HepG2 (cell line): ENCODE measurements around the gene B4GALT2. TPM values are rescaled to one million over a fixed set of nuclear protein-coding genes. Genes with fewer than 3 reads are reported as not detected.

ENCODE experiments used
- ATAC-seq: fragments of 200-7000 bp; cut with Tn5 transposase; 3 replicates; pipeline ENCODE4 v1.9.1; 2020; ENCODE audit warnings: mild to moderate bottlenecking, moderate library complexity
- BruUV-seq: library from RNA; stranded (reverse); fragments of 400-500 nt; replicated peaks from 2 replicates; lab custom pipeline; 2021; lab: Mats Ljungman, UMichigan
- CTCF ChIA-PET: fragments of 300-600 bp; formaldehyde crosslinking; extraction: SDS; loops from one replicate; lab custom pipeline; 2021; ENCODE audit warnings: low total read pairs, inconsistent platforms, low intra/inter-chr PET ratio; lab: Yijun Ruan, JAX
- POLR2A ChIA-PET: fragments of 350-600 bp; sonication (Branson Sonifier 250); formaldehyde crosslinking; loops from one replicate; lab custom pipeline; 2020; ENCODE audit warnings: antibody characterized with exemption, inconsistent platforms; lab: Yijun Ruan, JAX
- DNase-seq: peaks from one replicate; pipeline ENCODE4 v3.0.0-alpha.2; 2015; ENCODE audit warnings: low spot score
- FAIRE-seq: peaks from 3 replicates; lab custom pipeline; 2011; peaks lifted over from hg19 to GRCh38; lab: Jason Lieb, UNC
- H2AFZ ChIP-seq: one replicate; pipeline ENCODE4 v1.6.1; 2011; ENCODE audit warnings: low read length, inconsistent platforms
- H3K27ac ChIP-seq: fragments of 300-600 bp; 3 replicates; pipeline ENCODE4 v1.8.0; 2011; ENCODE audit warnings: mixed run types, mild to moderate bottlenecking, mixed read lengths, low read length, inconsistent platforms; ENCODE audit not compliant: insufficient read depth; ENCODE audit errors: extremely low read length
- H3K27me3 ChIP-seq, 2 experiments: fragments of 200-600 bp in 1 of 2; 2 replicates in 1 of 2; 3 replicates in 1 of 2; pipeline versions ENCODE4 v1.6.0 to v1.8.0; 2011; ENCODE audit warnings: low read length in 2 of 2, mild to moderate bottlenecking in 2 of 2, moderate library complexity in 2 of 2, inconsistent platforms in 1 of 2; ENCODE audit not compliant: insufficient read depth in 2 of 2, control insufficient read depth in 1 of 2
- H3K36me3 ChIP-seq, 2 experiments: fragments of 200-600 bp in 1 of 2; replicated peaks in 1 of 2; 2 replicates in 1 of 2; 3 replicates in 1 of 2; pipeline versions ENCODE4 v1.5.1 to v1.8.0; 2011; ENCODE audit warnings: low read length in 2 of 2, inconsistent platforms in 1 of 2; ENCODE audit not compliant: insufficient read depth in 2 of 2, control insufficient read depth in 1 of 2
- H3K4me1 ChIP-seq: 2 replicates; pipeline ENCODE4 v1.5.1; 2012; ENCODE audit warnings: low read length, inconsistent platforms; ENCODE audit not compliant: insufficient read depth
- H3K4me2 ChIP-seq: 2 replicates; pipeline ENCODE4 v1.6.0; 2011; ENCODE audit warnings: low read depth, low read length, inconsistent platforms
- H3K4me3 ChIP-seq, 3 experiments: fragments of 200-600 bp in 1 of 3; sonication (generic), shearing (Covaris generic) in 1 of 3; replicated peaks in 1 of 3; 2 replicates each; pipeline ENCODE4 v1.5.1; 2011 to 2016; ENCODE audit warnings: low read length in 3 of 3, inconsistent platforms in 2 of 3, low read depth in 2 of 3, mild to moderate bottlenecking in 2 of 3, control low read depth in 1 of 3, mixed read lengths in 1 of 3; ENCODE audit not compliant: insufficient read depth in 1 of 3
- H3K79me2 ChIP-seq: one replicate; pipeline ENCODE4 v1.6.1; 2011; ENCODE audit warnings: low read length, inconsistent platforms; ENCODE audit not compliant: insufficient read depth
- H3K9ac ChIP-seq: 2 replicates; pipeline ENCODE4 v1.6.0; 2011; ENCODE audit warnings: mild to moderate bottlenecking, low read depth, low read length, inconsistent platforms; ENCODE audit not compliant: insufficient read depth
- H3K9me3 ChIP-seq: 2 replicates; pipeline ENCODE4 v1.5.1; 2012; ENCODE audit warnings: mild to moderate bottlenecking, low read length
- H4K20me1 ChIP-seq: 2 replicates; pipeline ENCODE4 v1.6.0; 2011; ENCODE audit warnings: inconsistent platforms, mild to moderate bottlenecking, low read length, moderate library complexity; ENCODE audit not compliant: insufficient read depth
- ESRRA ChIP-seq: sonication (generic); formaldehyde crosslinking; IDR thresholded peaks from 2 replicates; pipeline ENCODE4 v1.5.1; 2020; ENCODE audit warnings: mild to moderate bottlenecking, low read depth, missing genetic modification reagents
- HCFC1 ChIP-seq: fragments of 150-350 bp; IDR thresholded peaks from 2 replicates; pipeline ENCODE4 v1.6.1; 2014; ENCODE audit warnings: low read depth, low read length
- KDM2A ChIP-seq: sonication (generic); formaldehyde crosslinking; IDR thresholded peaks from 2 replicates; pipeline ENCODE4 v1.4.0; 2020; ENCODE audit warnings: low read depth, missing genetic modification reagents, borderline replicate concordance
- MYC ChIP-seq: sonication (generic); formaldehyde crosslinking; IDR thresholded peaks from 2 replicates; pipeline ENCODE4 v1.9.0; 2021; ENCODE audit warnings: missing genetic modification reagents, borderline replicate concordance
- RBM39 ChIP-seq: fragments of 200-400 bp; formaldehyde crosslinking; IDR thresholded peaks from one replicate; pipeline ENCODE4 v1.6.1; 2018; ENCODE audit warnings: antibody characterized with exemption, mild to moderate bottlenecking, low read depth, low read length; ENCODE audit not compliant: poor library complexity, severe bottlenecking
- RELA ChIP-seq: sonication (generic); formaldehyde crosslinking; IDR thresholded peaks from 2 replicates; pipeline ENCODE4 v1.4.0; 2020; ENCODE audit warnings: missing genetic modification reagents
- SETDB1 ChIP-seq: sonication (generic); formaldehyde crosslinking; IDR thresholded peaks from 2 replicates; pipeline ENCODE4 v1.5.1; 2020; ENCODE audit warnings: missing genetic modification reagents, mild to moderate bottlenecking, borderline replicate concordance
- TGIF2 ChIP-seq: IDR thresholded peaks from 2 replicates; pipeline ENCODE4 v1.6.1; 2016; ENCODE audit warnings: control low read depth, missing compliant biosample characterization
- ZNF382 ChIP-seq: sonication (generic); formaldehyde crosslinking; IDR thresholded peaks from 2 replicates; pipeline ENCODE4 v1.5.0; 2020; ENCODE audit warnings: missing genetic modification reagents, mild to moderate bottlenecking, borderline replicate concordance
- WGBS: methylation state at CpG from one replicate; pipeline ENCODE4 v1.1.6; 2017; ENCODE audit warnings: low lambda C conversion rate; 5-methylcytosine and 5-hydroxymethylcytosine counted together
- in situ Hi-C: cut with HindIII; loops from 2 replicates; pipeline ENCODE4 v1.10.0; 2017; ENCODE audit warnings: low pct_unique_long_range_greater_than_20kb; ENCODE audit not compliant: extremely low pct_ligation_motif_present
- intact Hi-C: fragments of 100-400 bp; cut with micrococcal nuclease; formaldehyde crosslinking; loops from one replicate; pipeline ENCODE4 v1.10.0; 2022; ENCODE audit not compliant: unreplicated experiment
- polyA plus RNA-seq, 8 experiments: library from polyadenylated mRNA; depleted of rRNA in 3 of 8; stranded (reverse) in 7 of 8; unstranded in 1 of 8; fragments of >200 nt; fragmentation: Illumina TruSeq in 4 of 8; extraction: Trizol in 4 of 8; gene quantifications; 2 replicates each; pipeline versions ENCODE4 v1.2.1 to v1.2.3, GENCODE V29; 2011 to 2016; ENCODE audit warnings: low read depth in 4 of 8, missing spikeins in 1 of 8, mixed read lengths in 1 of 8; ENCODE audit not compliant: insufficient read depth in 1 of 8
- total RNA-seq, 5 experiments: library from RNA; depleted of rRNA; stranded (reverse); fragments of >200 nt; fragmentation: Illumina TruSeq; extraction: Trizol; gene quantifications; 2 replicates each; pipeline ENCODE4 v1.2.3, GENCODE V29; 2016; ENCODE audit warnings: low read depth in 1 of 5
- TF ChIP-seq, protein P1 (sequence below): sonication (generic); formaldehyde crosslinking; IDR thresholded peaks from 2 replicates; pipeline ENCODE4 v1.9.0; 2021; ENCODE audit warnings: missing genetic modification reagents, mild to moderate bottlenecking, borderline replicate concordance
- TF ChIP-seq, protein P2 (sequence below): sonication (generic); formaldehyde crosslinking; IDR thresholded peaks from 2 replicates; pipeline ENCODE4 v1.4.0; 2020; ENCODE audit warnings: mild to moderate bottlenecking, missing genetic modification reagents
- TF ChIP-seq, protein P3 (sequence below): sonication (generic); formaldehyde crosslinking; IDR thresholded peaks from 2 replicates; pipeline ENCODE4 v1.5.1; 2020; ENCODE audit warnings: missing genetic modification reagents, mild to moderate bottlenecking, borderline replicate concordance
- TF ChIP-seq, protein P4 (sequence below): sonication (generic); formaldehyde crosslinking; IDR thresholded peaks from 2 replicates; pipeline ENCODE4 v1.4.0; 2020; ENCODE audit warnings: missing genetic modification reagents
- TF ChIP-seq, protein P5 (sequence below): sonication (generic); formaldehyde crosslinking; IDR thresholded peaks from 2 replicates; pipeline ENCODE4 v1.5.1; 2020; ENCODE audit warnings: mild to moderate bottlenecking, missing genetic modification reagents, borderline replicate concordance

B4GALT2 gene
- total and polyA plus RNA-seq, 2 of the 13 experiments (the other 11 are each of a cell fraction or from before 2014, with no cell fraction given): 41.9 to 78.0 TPM

DNA sequence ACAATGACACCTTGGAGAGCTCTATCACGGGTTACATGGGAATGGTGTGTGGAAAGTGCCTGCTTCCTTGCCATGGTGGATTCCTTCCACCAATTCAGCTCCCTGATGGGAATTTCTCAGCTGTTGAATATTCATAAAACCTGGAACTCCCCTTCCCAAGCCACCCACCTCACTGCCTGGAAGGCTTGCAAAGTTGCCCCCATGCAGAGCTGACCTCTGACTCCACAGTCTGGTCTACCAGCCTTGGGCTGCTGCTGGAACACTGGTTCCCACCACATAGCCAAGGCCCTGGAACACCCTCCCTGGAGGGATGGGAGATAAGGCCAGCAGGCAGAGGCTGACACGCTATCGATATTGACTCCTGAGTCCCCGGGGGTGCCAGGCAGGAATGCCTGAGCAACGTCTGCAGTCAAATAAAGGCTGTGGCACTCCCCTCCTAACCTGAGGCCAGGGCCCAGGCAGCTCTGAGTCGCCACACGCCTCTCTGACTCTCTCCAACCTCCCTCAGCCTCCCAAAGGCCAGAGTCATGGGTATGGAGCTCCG lies 21.2 kb downstream of the B4GALT2 start (continued):
- TF ChIP-seq, protein P1, sequence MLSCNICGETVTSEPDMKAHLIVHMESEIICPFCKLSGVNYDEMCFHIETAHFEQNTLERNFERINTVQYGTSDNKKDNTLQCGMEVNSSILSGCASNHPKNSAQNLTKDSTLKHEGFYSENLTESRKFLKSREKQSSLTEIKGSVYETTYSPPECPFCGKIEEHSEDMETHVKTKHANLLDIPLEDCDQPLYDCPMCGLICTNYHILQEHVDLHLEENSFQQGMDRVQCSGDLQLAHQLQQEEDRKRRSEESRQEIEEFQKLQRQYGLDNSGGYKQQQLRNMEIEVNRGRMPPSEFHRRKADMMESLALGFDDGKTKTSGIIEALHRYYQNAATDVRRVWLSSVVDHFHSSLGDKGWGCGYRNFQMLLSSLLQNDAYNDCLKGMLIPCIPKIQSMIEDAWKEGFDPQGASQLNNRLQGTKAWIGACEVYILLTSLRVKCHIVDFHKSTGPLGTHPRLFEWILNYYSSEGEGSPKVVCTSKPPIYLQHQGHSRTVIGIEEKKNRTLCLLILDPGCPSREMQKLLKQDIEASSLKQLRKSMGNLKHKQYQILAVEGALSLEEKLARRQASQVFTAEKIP (CRISPR knock-in tag): no peak
- TF ChIP-seq MYC (CRISPR knock-in tag): no peak
- no peak for TF ChIP-seq ZNF382
- TF ChIP-seq SETDB1 (CRISPR knock-in tag): no peak
- TF ChIP-seq TGIF2: no peak
- no peak for TF ChIP-seq RELA (CRISPR knock-in tag)
- TF ChIP-seq, protein P2, sequence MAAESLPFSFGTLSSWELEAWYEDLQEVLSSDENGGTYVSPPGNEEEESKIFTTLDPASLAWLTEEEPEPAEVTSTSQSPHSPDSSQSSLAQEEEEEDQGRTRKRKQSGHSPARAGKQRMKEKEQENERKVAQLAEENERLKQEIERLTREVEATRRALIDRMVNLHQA (CRISPR knock-in tag): no peak
- no peak for TF ChIP-seq RBM39
- no peak for TF ChIP-seq KDM2A (CRISPR knock-in tag)

DNA sequence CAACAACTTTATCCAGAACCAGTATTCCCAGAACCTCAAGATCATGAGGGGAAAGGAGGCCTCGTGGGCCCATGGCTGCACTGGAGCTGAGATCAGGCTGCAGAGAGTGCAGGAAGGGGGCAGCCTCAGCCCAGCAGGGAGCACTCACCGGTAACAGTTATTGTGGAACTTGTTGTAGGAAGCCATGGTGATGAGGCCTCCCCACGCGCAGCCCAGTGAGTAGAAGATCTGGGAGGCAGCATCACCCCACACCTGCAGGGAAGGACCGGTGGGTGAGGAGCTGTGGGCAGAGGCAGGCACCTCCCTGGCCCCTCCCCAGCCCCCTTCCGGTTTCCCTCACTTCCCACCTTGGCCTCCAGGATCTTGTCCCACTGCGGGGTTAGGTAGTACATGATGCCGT lies 23.2 kb downstream of the B4GALT2 start:
- Histone ChIP-seq H2AFZ (no peak overlapping the region), H3K27me3 (no peaks in the 10 kb centered on the region), H3K4me2 (no peak overlapping the region), H3K27ac (no peak overlapping the region), H3K9me3 (no peaks in the 10 kb centered on the region), H3K9ac (no peak overlapping the region), H3K4me1 (peaks cover 14% of the 10 kb centered on the region), H3K79me2 (no peaks in the 10 kb centered on the region), H3K4me3 (no peak overlapping the region), H3K36me3 (peaks cover 6 to 21% of the 10 kb centered on the region in 2 experiments; a peak in 4 of 5 replicates), H4K20me1 (no peaks in the 10 kb centered on the region)
- in situ Hi-C loops: no loop called here
- POLR2A ChIA-PET: no interaction called here
- 94% methylated on average over 6 of the region's 8 CpGs for WGBS
- intact Hi-C loops: no loop called here
- DNase-seq (no peak), FAIRE-seq (no peak), ATAC-seq (no peak)
- BruUV-seq: no TSS peak
- CTCF ChIA-PET: no interaction called here
- TF ChIP-seq HCFC1 (no peak), ESRRA (CRISPR knock-in tag) (no peak)
- TF ChIP-seq, protein P3, sequence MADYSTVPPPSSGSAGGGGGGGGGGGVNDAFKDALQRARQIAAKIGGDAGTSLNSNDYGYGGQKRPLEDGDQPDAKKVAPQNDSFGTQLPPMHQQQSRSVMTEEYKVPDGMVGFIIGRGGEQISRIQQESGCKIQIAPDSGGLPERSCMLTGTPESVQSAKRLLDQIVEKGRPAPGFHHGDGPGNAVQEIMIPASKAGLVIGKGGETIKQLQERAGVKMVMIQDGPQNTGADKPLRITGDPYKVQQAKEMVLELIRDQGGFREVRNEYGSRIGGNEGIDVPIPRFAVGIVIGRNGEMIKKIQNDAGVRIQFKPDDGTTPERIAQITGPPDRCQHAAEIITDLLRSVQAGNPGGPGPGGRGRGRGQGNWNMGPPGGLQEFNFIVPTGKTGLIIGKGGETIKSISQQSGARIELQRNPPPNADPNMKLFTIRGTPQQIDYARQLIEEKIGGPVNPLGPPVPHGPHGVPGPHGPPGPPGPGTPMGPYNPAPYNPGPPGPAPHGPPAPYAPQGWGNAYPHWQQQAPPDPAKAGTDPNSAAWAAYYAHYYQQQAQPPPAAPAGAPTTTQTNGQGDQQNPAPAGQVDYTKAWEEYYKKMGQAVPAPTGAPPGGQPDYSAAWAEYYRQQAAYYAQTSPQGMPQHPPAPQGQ (CRISPR knock-in tag): no peak
- TF ChIP-seq, protein P4, sequence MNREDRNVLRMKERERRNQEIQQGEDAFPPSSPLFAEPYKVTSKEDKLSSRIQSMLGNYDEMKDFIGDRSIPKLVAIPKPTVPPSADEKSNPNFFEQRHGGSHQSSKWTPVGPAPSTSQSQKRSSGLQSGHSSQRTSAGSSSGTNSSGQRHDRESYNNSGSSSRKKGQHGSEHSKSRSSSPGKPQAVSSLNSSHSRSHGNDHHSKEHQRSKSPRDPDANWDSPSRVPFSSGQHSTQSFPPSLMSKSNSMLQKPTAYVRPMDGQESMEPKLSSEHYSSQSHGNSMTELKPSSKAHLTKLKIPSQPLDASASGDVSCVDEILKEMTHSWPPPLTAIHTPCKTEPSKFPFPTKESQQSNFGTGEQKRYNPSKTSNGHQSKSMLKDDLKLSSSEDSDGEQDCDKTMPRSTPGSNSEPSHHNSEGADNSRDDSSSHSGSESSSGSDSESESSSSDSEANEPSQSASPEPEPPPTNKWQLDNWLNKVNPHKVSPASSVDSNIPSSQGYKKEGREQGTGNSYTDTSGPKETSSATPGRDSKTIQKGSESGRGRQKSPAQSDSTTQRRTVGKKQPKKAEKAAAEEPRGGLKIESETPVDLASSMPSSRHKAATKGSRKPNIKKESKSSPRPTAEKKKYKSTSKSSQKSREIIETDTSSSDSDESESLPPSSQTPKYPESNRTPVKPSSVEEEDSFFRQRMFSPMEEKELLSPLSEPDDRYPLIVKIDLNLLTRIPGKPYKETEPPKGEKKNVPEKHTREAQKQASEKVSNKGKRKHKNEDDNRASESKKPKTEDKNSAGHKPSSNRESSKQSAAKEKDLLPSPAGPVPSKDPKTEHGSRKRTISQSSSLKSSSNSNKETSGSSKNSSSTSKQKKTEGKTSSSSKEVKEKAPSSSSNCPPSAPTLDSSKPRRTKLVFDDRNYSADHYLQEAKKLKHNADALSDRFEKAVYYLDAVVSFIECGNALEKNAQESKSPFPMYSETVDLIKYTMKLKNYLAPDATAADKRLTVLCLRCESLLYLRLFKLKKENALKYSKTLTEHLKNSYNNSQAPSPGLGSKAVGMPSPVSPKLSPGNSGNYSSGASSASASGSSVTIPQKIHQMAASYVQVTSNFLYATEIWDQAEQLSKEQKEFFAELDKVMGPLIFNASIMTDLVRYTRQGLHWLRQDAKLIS (CRISPR knock-in tag): no peak
- TF ChIP-seq, protein P5, sequence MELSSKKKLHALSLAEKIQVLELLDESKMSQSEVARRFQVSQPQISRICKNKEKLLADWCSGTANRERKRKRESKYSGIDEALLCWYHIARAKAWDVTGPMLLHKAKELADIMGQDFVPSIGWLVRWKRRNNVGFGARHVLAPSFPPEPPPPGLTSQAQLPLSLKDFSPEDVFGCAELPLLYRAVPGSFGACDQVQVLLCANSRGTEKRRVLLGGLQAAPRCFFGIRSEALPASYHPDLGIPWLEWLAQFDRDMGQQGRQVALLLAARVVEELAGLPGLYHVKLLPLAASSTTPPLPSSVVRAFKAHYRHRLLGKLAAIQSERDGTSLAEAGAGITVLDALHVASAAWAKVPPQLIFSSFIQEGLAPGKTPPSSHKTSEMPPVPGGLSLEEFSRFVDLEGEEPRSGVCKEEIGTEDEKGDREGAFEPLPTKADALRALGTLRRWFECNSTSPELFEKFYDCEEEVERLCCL (CRISPR knock-in tag): no peak
